ENCODE results near the gene RNF225.
"Not testable (repeated sequence)": the region's sequence is repeated elsewhere in the genome, so short reads cannot be mapped to it uniquely, and the experiment has no call there.

Gene RNF225

DNA sequence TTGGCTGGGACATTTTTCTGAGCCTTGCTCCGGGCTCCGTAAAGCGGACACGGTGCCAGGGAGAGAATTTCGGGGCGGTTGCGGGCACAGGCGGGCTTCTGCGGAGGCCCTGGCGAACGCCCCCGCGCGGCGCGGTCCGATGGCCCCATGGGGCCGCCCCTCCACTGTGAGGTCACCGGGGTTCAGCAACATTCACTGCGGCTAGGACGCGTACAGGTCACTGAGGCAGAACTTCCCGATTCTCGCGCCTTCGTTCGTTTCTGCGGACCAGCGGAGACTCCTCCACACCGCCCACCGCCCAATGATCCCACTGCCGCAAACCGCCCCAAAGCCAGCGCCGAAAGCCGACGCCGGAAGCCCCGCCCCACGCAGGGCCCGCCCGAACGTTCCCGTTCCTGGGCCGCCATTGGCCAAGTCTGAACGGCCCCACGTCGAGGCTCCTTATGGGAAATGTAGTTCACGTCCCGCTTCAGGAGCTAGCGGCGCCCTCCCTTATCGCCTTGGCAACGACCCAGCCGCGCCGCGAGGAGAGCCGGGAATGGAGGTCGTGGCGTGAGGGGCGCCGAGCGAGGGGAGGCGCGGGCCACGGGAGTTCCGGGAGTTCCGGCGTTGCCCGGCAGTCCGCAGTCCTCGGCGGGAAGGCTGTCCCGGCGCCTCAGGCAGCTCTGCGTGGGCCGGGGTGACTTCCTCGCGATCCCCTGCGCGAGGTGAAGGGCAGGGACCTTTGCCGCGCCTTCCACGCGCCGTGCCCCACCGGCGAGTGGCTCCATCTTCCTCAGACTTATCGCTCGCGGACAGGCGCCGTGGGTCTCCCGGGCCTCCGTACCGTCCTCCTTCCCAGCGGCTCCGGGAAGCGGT lies 12.9 kb downstream of the RNF225 start, which contains the start of gene ZNF584:
Gene ZNF584, plus strand, starts transcription at position 498 of the 858 bp plus-strand sequence. CDS start 499 bp downstream, outside the sequence.
- peak; percentile 89 for DNase-seq (ENCODE audit: low read depth in 2 of 2)

- DNase-seq (ENCODE audit: low read depth in 2 of 2): no peak
Measured at GRCh38 chr19:58409010-58409790, 13.7 kb downstream of the RNF225 start.

DNA sequence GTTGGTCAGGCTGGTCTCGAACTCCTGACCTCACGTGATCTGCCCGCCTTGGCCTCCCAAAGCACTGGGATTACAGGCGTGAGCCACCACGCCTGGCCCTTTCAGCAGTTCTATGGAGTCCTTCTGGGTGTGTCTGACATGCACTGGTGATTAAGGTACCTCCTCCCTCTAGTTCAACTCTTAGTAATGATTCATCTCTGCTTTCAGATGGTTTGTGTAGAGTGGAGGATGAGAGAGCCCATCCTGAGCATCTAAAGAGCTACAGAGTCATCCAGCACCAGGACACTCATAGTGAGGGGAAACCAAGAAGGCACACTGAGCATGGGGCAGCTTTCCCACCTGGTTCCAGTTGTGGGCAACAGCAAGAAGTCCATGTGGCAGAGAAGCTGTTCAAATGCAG lies 21.1 kb downstream of the RNF225 start:
- no peak for DNase-seq (ENCODE audit: low read depth in 2 of 2)

DNA sequence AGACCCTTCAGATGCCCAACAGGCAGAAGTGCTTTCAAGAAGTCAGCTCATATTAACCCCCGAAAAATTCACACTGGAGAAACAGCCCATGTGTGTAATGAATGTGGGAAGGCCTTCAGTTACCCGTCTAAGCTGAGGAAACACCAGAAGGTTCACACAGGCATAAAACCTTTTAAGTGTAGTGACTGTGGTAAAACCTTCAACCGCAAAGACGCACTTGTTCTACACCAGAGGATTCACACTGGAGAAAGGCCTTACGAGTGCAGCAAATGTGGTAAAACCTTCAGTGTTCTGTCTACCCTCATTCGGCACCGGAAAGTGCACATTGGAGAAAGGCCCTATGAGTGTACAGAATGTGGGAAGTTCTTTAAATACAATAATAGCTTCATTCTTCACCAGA lies 21.6 kb downstream of the RNF225 start:
- DNase-seq (ENCODE audit: low read depth in 2 of 2): no peak

- no peak for DNase-seq (ENCODE audit: low read depth in 2 of 2)
Measured at GRCh38 chr19:58428617-58429016, 33.2 kb downstream of the RNF225 start.

GRCh38 chr19:58429745-58430144 lies 34.3 kb downstream of the RNF225 start:
- no peak for DNase-seq (ENCODE audit: low read depth in 2 of 2)

- DNase-seq (ENCODE audit: low read depth in 2 of 2): no peak
Measured at GRCh38 chr19:58434217-58434616, 38.8 kb downstream of the RNF225 start.

DNA sequence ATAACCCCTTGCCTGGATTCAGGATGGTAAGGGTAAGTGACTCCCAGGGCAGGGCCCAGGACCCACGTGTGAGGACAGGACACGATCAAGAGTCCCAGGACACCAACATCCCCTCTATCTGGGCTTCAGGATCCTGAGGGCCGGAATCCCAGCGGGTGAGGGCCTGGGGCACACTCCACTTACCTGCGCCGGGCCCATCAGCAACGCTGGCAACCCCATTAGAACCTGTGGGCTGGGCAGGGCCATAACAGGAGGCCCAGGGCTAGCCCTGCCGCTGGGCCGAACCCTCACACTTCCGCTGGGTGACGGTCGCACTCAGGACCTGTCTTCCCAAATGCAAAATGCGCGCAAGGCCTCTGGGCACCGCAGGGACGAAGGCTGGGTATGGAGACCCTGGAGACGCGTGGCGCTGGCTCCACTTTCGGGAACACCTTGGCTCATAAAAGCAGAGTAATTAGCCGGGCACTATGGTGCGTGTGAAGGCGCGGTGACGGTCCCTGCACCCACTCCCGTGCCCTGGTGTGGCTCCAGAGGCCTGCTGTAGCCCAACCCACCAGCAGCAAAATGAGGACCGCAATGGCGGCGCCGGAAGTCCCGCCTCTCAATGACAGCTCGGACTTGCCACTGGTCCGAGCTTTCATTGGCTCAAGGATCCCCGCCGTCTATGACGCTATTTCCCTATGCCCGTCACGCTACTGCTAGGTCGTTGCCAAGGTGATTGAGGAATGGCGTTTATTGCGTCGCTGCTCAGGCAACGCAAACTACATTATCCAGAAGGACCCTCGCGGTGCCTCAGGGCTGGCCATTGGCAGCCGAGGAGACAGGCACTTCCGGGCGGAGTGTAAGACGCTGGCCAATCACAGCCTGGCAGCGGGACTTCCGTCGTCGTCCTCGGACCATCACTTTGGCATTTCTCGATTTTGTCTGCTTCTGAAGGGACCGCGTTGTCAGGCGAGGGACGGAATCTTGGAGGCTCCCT lies 44.4 kb downstream of the RNF225 start, which contains the start of gene ZNF132:
Gene ZNF132, minus strand, starts transcription at position 578 of the 979 bp plus-strand sequence. Its CDS starts 332 bp downstream, at position 246.
- peak; percentile 99 for DNase-seq (ENCODE audit: low read depth in 2 of 2)

- DNase-seq (ENCODE audit: low read depth in 2 of 2): no peak
Measured at GRCh38 chr19:58440556-58440955, 45.1 kb downstream of the RNF225 start.

DNA sequence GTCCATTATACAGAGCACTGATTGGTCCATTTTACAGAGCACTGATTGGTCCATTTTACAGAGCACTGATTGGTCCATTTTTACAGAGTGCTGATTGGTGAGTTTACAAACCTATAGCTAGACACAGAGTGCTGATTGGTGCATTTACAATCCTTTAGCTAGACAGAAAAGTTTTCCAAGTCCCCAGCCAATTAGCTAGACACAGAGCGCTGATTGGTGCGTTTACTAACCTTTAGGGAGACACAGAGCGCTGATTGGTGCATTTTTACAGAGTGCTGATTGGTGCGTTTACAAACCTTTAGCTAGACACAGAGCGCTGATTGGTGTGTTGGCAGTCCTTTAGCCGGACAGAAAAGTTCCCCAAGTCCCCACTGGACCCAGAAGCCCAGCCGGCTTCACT lies 47.5 kb downstream of the RNF225 start:
- not testable (repeated sequence) for DNase-seq (ENCODE audit: low read depth in 2 of 2)

All from fibroblast of skin of left biceps (primary cell).